CD4-positive, alpha-beta T cell treated with Interleukin-21 for 1 hour (primary cell): Measurements from ENCODE around the gene LRRC53.

ENCODE experiments used
- DNase-seq: peaks from one replicate; pipeline ENCODE4 v3.0.0-alpha.2; 2020

The LRRC53 gene

GRCh38 chr1:74429580-74429979 lies 82.8 kb downstream of the LRRC53 start:
- no peak for DNase-seq

- DNase-seq: no peak
Observed at GRCh38 chr1:74427681-74428080, 84.7 kb downstream of the LRRC53 start.

- no peak for DNase-seq
Observed at GRCh38 chr1:74426208-74426937, 86.0 kb downstream of the LRRC53 start.

- DNase-seq: no peak
Observed at GRCh38 chr1:74425676-74426075, 86.7 kb downstream of the LRRC53 start.

- DNase-seq: no peak
Observed at GRCh38 chr1:74423471-74423870, 88.9 kb downstream of the LRRC53 start.

GRCh38 chr1:74422421-74423292 lies 89.8 kb downstream of the LRRC53 start:
- no peak for DNase-seq

- DNase-seq: no peak
Observed at GRCh38 chr1:74420467-74420866, 91.9 kb downstream of the LRRC53 start.
